Gastrocnemius medialis (tissue), 4 donors: Measurements from ENCODE around the gene DNAJB4.
A peak's percentile ranks its signal among the peaks of the same experiment; 100 is the strongest.

Source experiments
- POLR2A ChIP-seq, 2 donors: fragments of 450-650 bp; IDR thresholded peaks; one replicate each; pipeline ENCODE4 v1.6.1; 2017; ENCODE audit warnings: antibody characterized with exemption in 2 of 2, mild to moderate bottlenecking in 2 of 2, moderate library complexity in 2 of 2
- TF ChIP-seq, protein P1 (sequence below), 5 experiments: fragments of 450-650 bp in 3 of 5; fragments of 200-600 bp in 2 of 5; sonication (generic) in 2 of 5; IDR thresholded peaks in 4 of 5; conservative IDR thresholded peaks in 1 of 5; 1 replicate in 4 of 5; 2 replicates in 1 of 5; pipeline ENCODE4 v1.5.1; 2016 to 2019; ENCODE audit warnings: antibody characterized with exemption in 5 of 5, mild to moderate bottlenecking in 3 of 5, moderate library complexity in 3 of 5

DNA sequence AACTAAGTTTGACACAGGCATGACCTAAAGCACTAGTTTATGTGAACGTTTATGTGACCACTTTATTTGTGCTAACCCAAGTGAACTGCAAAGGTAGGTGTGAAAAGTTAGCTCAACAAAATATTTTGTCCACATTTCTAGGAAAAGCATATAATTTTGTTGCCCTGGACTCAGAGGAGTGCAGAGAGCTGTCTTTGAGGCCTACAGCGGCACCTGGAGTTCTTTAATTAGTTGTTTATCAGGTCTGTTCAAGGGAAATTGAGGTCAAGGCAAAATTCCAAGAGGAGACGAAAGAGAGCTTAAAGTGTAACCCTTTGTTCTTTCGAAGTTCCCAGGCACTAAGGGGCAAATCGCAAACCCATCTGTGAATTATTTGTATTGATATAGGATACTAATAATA is 42.4 kb downstream of the DNAJB4 start:
- TF ChIP-seq, protein P1, sequence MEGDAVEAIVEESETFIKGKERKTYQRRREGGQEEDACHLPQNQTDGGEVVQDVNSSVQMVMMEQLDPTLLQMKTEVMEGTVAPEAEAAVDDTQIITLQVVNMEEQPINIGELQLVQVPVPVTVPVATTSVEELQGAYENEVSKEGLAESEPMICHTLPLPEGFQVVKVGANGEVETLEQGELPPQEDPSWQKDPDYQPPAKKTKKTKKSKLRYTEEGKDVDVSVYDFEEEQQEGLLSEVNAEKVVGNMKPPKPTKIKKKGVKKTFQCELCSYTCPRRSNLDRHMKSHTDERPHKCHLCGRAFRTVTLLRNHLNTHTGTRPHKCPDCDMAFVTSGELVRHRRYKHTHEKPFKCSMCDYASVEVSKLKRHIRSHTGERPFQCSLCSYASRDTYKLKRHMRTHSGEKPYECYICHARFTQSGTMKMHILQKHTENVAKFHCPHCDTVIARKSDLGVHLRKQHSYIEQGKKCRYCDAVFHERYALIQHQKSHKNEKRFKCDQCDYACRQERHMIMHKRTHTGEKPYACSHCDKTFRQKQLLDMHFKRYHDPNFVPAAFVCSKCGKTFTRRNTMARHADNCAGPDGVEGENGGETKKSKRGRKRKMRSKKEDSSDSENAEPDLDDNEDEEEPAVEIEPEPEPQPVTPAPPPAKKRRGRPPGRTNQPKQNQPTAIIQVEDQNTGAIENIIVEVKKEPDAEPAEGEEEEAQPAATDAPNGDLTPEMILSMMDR (IDR thresholded peaks at IDR 0.05 in 4 of 5, conservative IDR thresholded peaks at IDR 0.05 in 1 of 5), result peak in 2 of 5 experiments; percentile 22 to 27
- TF ChIP-seq POLR2A (IDR thresholded peaks at IDR 0.05), result no peak
